Measurements from ENCODE around the gene MYBBP1A. TPM values are rescaled to one million over a fixed set of nuclear protein-coding genes. Genes with fewer than 3 reads are reported as not detected.

Gene MYBBP1A
- total RNA-seq, 1 donor from 2014 or later, result 92.0 TPM

GRCh38 chr17:4512156-4513112, 42.8 kb downstream of the MYBBP1A start:
- no peak overlapping the region for H3K4me3 ChIP-seq (ENCODE audit: low read depth, low read length)

DNA sequence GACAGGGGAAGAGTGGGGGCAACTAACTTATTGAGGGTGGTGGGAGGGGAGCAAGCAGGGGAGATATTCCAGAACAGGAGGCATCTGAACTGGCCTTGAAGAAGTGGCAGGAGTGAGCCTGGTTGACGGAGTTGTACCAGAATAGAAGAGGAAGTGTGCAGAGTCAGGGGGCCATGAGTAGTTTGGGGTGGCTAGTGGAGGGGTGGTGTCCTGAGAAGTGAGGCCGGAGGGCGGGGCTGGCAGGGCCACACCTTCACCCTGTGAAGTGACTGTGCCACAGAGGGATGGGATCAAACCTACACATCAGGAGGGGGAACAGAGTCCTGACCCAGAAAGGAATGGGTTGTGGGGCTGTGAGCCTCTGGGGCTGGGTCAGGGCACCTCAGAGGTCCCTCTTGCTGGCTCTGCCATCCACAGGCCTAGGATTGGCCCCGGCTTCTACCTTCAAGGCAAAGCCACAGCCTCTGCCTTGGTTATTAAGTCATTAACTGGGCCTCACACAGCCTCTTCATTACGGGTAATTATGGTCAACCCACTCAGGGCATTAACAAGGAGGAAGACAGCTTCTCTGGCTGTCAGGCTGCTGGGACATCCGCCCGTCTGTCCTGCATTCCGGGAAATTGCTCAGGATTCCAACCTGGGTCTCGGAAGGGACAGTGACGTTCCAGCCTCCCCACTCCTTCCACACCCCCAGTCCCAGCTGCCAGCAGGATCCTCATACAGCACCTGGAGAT, 43.8 kb downstream of the MYBBP1A start:
- H3K4me3 ChIP-seq (ENCODE audit: low read depth, low read length), result no peak overlapping the region
- no peaks in the 10 kb centered on the region for H3K27me3 ChIP-seq (ENCODE audit: control insufficient read depth, insufficient read depth, low read length)
- DNase-seq (ENCODE audit: low read depth), result no peak
- H3K36me3 ChIP-seq (ENCODE audit: control insufficient read depth, insufficient read depth, low read length), result no peaks in the 10 kb centered on the region
- TF ChIP-seq, protein P1, sequence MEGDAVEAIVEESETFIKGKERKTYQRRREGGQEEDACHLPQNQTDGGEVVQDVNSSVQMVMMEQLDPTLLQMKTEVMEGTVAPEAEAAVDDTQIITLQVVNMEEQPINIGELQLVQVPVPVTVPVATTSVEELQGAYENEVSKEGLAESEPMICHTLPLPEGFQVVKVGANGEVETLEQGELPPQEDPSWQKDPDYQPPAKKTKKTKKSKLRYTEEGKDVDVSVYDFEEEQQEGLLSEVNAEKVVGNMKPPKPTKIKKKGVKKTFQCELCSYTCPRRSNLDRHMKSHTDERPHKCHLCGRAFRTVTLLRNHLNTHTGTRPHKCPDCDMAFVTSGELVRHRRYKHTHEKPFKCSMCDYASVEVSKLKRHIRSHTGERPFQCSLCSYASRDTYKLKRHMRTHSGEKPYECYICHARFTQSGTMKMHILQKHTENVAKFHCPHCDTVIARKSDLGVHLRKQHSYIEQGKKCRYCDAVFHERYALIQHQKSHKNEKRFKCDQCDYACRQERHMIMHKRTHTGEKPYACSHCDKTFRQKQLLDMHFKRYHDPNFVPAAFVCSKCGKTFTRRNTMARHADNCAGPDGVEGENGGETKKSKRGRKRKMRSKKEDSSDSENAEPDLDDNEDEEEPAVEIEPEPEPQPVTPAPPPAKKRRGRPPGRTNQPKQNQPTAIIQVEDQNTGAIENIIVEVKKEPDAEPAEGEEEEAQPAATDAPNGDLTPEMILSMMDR (IDR thresholded peaks at IDR 0.05; ENCODE audit: insufficient read depth, low read length, poor library complexity, severe bottlenecking), result no peak

More at GRCh38 chr17:4512156-4513112, 42.8 kb downstream of the MYBBP1A start:
- no peak for DNase-seq (ENCODE audit: low read depth)
- Histone ChIP-seq H3K27me3 (ENCODE audit: control insufficient read depth, insufficient read depth, low read length) (no peaks in the 10 kb centered on the region), H3K36me3 (ENCODE audit: control insufficient read depth, insufficient read depth, low read length) (no peaks in the 10 kb centered on the region)
- TF ChIP-seq, protein P1 (IDR thresholded peaks at IDR 0.05; ENCODE audit: insufficient read depth, low read length, poor library complexity, severe bottlenecking), result no peak

- TF ChIP-seq, protein P1 (IDR thresholded peaks at IDR 0.05; ENCODE audit: insufficient read depth, low read length, poor library complexity, severe bottlenecking), result no peak
- H3K27me3 ChIP-seq (ENCODE audit: control insufficient read depth, insufficient read depth, low read length), result no peaks in the 10 kb centered on the region
- DNase-seq (ENCODE audit: low read depth), result no peak
Measured at GRCh38 chr17:4510618-4510941, 44.6 kb downstream of the MYBBP1A start.

DNA sequence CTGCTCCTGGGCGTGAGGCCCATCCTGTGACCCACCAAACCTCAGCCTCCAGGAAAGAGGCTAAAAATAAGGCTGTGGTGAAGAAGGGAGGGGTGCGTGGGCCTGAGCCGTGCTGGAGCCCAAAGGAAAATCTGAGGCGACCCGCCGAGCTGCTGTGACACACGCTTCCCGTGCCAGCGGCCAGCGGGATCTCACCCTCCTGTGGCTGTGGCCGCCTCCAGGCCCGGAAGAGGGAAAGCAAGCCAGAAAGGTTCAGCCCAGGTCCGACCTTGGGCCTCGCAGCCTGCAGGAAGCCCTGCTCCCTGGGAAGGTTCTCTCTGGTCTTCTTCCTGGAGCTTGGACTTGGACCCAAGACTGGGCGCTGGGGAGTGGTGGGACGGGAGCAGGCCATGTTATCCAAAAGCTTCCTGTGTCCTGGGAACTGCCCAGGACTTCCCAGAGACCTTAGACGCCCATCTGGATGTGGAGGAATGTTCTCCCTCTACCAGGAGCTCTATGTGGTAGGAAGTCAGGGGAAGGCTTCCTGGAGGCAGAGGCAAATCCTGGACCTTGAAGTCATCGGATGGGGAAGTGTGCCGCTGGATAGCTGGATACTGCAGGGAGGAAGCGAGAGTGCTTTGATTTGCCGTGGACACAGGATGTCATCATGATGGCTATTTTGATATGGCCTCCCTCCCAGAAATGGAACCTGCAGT, 45.1 kb downstream of the MYBBP1A start:
- Histone ChIP-seq H3K27me3 (ENCODE audit: control insufficient read depth, insufficient read depth, low read length) (no peaks in the 10 kb centered on the region), H3K4me3 (ENCODE audit: low read depth, low read length) (no peak overlapping the region), H3K36me3 (ENCODE audit: control insufficient read depth, insufficient read depth, low read length) (peaks cover 1% of the 10 kb centered on the region)
- no peak for DNase-seq (ENCODE audit: low read depth)
- TF ChIP-seq, protein P1 (IDR thresholded peaks at IDR 0.05; ENCODE audit: insufficient read depth, low read length, poor library complexity, severe bottlenecking), result no peak

More at GRCh38 chr17:4510618-4510941, 44.6 kb downstream of the MYBBP1A start:
- no peak overlapping the region for H3K4me3 ChIP-seq (ENCODE audit: low read depth, low read length)
- H3K36me3 ChIP-seq (ENCODE audit: control insufficient read depth, insufficient read depth, low read length), result peaks cover under 1% of the 10 kb centered on the region

GRCh38 chr17:4509401-4509800, 45.8 kb downstream of the MYBBP1A start:
- Histone ChIP-seq H3K4me3 (ENCODE audit: low read depth, low read length) (no peak overlapping the region), H3K27me3 (ENCODE audit: control insufficient read depth, insufficient read depth, low read length) (no peaks in the 10 kb centered on the region), H3K36me3 (ENCODE audit: control insufficient read depth, insufficient read depth, low read length) (peaks cover 1% of the 10 kb centered on the region)
- TF ChIP-seq, protein P1 (IDR thresholded peaks at IDR 0.05; ENCODE audit: insufficient read depth, low read length, poor library complexity, severe bottlenecking), result no peak
- no peak for DNase-seq (ENCODE audit: low read depth)
